ENCODE measurements around the gene LYPD4.

Gene LYPD4

DNA sequence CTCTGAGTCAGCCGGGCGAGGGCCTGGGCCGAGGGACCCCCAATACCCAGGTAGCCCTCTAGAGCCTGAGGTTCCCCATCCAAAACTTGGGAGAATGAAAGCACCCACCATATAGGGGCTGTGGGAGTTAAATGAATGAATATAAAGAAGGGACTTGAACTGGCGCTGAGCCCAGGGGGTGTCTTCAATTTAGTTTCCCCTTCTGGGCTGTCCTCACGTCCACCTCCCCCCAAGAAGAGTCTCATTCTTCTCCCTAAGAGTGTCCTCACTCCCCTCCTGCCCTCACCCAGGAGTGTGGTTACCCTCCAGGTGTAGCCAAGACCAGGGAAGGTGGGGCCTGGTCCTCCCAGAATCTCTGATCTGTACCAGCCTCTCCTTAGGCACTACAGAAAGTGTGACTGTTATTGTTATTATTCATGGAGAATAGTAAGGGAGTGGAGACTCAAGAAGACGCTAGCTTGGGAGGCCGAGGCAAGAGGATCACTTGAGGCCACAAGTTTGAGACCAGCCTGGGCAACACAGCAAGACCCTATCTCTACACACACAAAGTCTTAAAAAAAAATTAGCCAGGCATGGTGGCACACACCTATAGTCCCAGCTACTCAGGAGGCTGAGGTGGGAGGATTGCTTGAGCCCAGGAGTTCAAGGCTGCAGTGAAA lies 35.3 kb upstream of the LYPD4 start:
- TF ChIP-seq, protein P1, sequence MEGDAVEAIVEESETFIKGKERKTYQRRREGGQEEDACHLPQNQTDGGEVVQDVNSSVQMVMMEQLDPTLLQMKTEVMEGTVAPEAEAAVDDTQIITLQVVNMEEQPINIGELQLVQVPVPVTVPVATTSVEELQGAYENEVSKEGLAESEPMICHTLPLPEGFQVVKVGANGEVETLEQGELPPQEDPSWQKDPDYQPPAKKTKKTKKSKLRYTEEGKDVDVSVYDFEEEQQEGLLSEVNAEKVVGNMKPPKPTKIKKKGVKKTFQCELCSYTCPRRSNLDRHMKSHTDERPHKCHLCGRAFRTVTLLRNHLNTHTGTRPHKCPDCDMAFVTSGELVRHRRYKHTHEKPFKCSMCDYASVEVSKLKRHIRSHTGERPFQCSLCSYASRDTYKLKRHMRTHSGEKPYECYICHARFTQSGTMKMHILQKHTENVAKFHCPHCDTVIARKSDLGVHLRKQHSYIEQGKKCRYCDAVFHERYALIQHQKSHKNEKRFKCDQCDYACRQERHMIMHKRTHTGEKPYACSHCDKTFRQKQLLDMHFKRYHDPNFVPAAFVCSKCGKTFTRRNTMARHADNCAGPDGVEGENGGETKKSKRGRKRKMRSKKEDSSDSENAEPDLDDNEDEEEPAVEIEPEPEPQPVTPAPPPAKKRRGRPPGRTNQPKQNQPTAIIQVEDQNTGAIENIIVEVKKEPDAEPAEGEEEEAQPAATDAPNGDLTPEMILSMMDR (conservative IDR thresholded peaks at IDR 0.05; ENCODE audit: low read depth, low read length), result no peak
- Histone ChIP-seq H3K79me2 (ENCODE audit: insufficient read depth, low read depth) (peaks cover 4% of the 10 kb centered on the region; the same call in 1 of the 2 replicates), H3K4me2 (no peak overlapping the region), H3K4me3 (IDR thresholded peaks at IDR 0.05; ENCODE audit: insufficient read depth, low read depth, low read length) (no peak overlapping the region), H3K36me3 (ENCODE audit: insufficient read depth) (no peaks in the 10 kb centered on the region), H3K4me1 (ENCODE audit: low read depth, poor library complexity, severe bottlenecking) (peaks cover 26% of the 10 kb centered on the region), H3K27ac (no peak overlapping the region), H2AFZ (ENCODE audit: low read depth) (no peak overlapping the region), H3K9ac (no peak overlapping the region), H4K20me1 (ENCODE audit: insufficient read depth) (no peaks in the 10 kb centered on the region), H3K27me3 (ENCODE audit: insufficient read depth, low read depth) (peaks cover 5% of the 10 kb centered on the region; the same call in 1 of the 2 replicates)

DNA sequence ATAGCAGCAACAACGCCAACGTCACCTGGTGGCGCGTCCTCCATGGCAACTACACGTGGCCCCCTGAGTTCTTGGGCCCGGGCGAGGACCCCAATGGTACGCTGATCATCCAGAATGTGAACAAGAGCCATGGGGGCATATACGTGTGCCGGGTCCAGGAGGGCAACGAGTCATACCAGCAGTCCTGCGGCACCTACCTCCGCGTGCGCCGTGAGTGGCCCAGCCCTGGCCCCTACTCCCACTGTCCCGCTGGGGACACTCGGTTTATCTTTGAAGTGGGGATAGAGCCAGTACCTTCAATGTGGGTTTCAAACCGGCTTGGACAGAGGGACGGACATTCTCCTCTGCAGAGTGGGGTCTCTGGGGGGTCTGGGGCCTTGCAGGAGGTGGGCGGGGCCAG lies 34.6 kb upstream of the LYPD4 start:
- no peaks in the 10 kb centered on the region for H3K36me3 ChIP-seq (ENCODE audit: insufficient read depth)
- no peak overlapping the region for H3K9ac ChIP-seq
- H3K27me3 ChIP-seq (ENCODE audit: insufficient read depth, low read depth), result peaks cover 5% of the 10 kb centered on the region; the same call in 1 of the 2 replicates
- H3K4me2 ChIP-seq, result no peak overlapping the region
- no peak overlapping the region for H3K27ac ChIP-seq
- TF ChIP-seq, protein P1 (conservative IDR thresholded peaks at IDR 0.05; ENCODE audit: low read depth, low read length), result no peak
- H3K4me1 ChIP-seq (ENCODE audit: low read depth, poor library complexity, severe bottlenecking), result peaks cover 23% of the 10 kb centered on the region
- no peak overlapping the region for H3K4me3 ChIP-seq (IDR thresholded peaks at IDR 0.05; ENCODE audit: insufficient read depth, low read depth, low read length)
- H3K79me2 ChIP-seq (ENCODE audit: insufficient read depth, low read depth), result no peaks in the 10 kb centered on the region
- no peaks in the 10 kb centered on the region for H4K20me1 ChIP-seq (ENCODE audit: insufficient read depth)
- H2AFZ ChIP-seq (ENCODE audit: low read depth), result no peak overlapping the region

DNA sequence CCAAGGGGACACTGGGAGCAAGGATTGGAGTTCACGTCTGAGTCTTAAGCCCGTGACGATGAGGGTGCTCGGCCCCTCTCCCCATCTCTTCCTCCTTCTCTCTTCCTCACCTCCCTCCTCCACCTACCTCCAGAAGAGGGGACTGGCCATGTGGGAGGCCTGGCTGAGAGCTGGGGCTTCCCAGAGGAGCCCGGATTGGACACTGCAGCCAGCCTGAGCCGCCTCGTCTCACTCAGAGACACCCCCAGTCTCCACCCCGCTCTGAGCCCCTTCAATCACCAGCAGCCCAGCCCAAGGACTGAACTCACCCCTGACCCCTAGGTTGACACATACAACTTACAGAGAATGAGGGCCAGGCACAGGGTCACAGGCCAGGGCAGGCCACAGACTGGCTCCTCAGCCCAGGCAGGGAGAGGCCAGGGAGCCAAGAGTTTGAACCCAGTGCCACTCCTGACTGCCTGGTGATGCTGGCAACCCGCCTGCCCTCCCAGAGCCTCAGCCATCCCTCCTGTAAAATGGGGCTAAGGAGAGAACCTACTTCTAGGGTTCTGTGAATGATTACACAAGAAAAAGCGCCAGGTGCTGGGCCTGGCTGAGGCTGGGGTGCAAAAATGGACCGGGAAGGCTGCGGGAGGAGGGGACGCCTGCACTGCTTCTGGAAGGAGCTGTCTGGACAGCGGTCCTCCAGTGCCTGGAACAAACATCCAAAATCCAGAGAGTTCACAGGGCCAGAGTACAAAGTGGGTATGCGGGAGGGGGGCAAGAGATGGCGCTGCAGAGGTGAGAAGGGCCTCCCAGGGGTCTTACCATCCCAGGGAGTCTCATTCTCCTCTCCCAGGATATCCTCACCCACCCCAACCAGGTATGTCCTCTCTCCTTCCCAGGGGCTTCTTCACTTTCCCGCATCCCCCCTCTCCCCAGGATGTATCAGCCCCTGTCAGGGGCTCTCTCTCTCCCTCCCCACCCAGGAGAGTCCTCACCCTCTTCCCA lies 33.7 kb upstream of the LYPD4 start:
- Histone ChIP-seq H3K4me2 (no peak overlapping the region), H3K27ac (no peak overlapping the region), H3K79me2 (ENCODE audit: insufficient read depth, low read depth) (no peaks in the 10 kb centered on the region)

More for the DNA sequence above, 33.7 kb upstream of the LYPD4 start:
- no peak overlapping the region for H2AFZ ChIP-seq (ENCODE audit: low read depth)
- peaks cover 5% of the 10 kb centered on the region; the same call in 1 of the 2 replicates for H3K27me3 ChIP-seq (ENCODE audit: insufficient read depth, low read depth)
- H3K9ac ChIP-seq, result no peak overlapping the region
- no peak overlapping the region for H3K4me3 ChIP-seq (IDR thresholded peaks at IDR 0.05; ENCODE audit: insufficient read depth, low read depth, low read length)
- H3K4me1 ChIP-seq (ENCODE audit: low read depth, poor library complexity, severe bottlenecking), result peaks cover 24% of the 10 kb centered on the region
- no peaks in the 10 kb centered on the region for H4K20me1 ChIP-seq (ENCODE audit: insufficient read depth)
- TF ChIP-seq, protein P1 (conservative IDR thresholded peaks at IDR 0.05; ENCODE audit: low read depth, low read length), result no peak
- no peaks in the 10 kb centered on the region for H3K36me3 ChIP-seq (ENCODE audit: insufficient read depth)

Measured in KMS-11 (cell line).